K562 (cell line): ENCODE results near the gene DCLK2.

Experiments used
- CREB1 ChIP-seq, 2 experiments: sonication (generic) in 1 of 2; formaldehyde crosslinking in 1 of 2; IDR thresholded peaks; 2 replicates each; pipeline versions ENCODE4 v1.6.1 to v1.8.0; 2012 to 2022; ENCODE audit warnings: inconsistent platforms in 1 of 2, mild to moderate bottlenecking in 1 of 2, missing genetic modification reagents in 1 of 2, moderate library complexity in 1 of 2
- HLTF ChIP-seq: fragments of 450-650 bp; IDR thresholded peaks from 2 replicates; pipeline ENCODE4 v1.6.1; 2016
- KDM1A ChIP-seq, 2 experiments: fragments of 450-650 bp; IDR thresholded peaks; 2 replicates each; pipeline ENCODE4 v1.6.1; 2016; ENCODE audit warnings: mild to moderate bottlenecking in 2 of 2
- MLLT1 ChIP-seq, 2 experiments: fragments of 450-650 bp; IDR thresholded peaks; 2 replicates each; pipeline ENCODE4 v1.6.1; 2016
- POLR2A ChIP-seq: fragments of 450-650 bp; conservative IDR thresholded peaks from 2 replicates; pipeline ENCODE4 v1.6.1; 2016
- ZKSCAN8 ChIP-seq: fragments of 200-800 bp; sonication (Bioruptor generic); IDR thresholded peaks from 2 replicates; pipeline ENCODE4 v1.6.1; 2016; ENCODE audit warnings: missing genetic modification characterization, missing compliant biosample characterization
- ZNF24 ChIP-seq: fragments of 450-650 bp; IDR thresholded peaks from 2 replicates; pipeline ENCODE4 v1.6.1; 2016
- TF ChIP-seq, protein P1 (sequence below), 3 experiments: IDR thresholded peaks in 2 of 3; conservative IDR thresholded peaks in 1 of 3; 2 replicates each; pipeline ENCODE4 v1.5.1; 2011 to 2012; ENCODE audit warnings: low read length in 3 of 3, mild to moderate bottlenecking in 3 of 3, control low read depth in 2 of 3, improper control_type of control experiment in 1 of 3, inconsistent platforms in 1 of 3, low read depth in 1 of 3, mixed read lengths in 1 of 3, moderate library complexity in 1 of 3; ENCODE audit not compliant: insufficient read depth in 2 of 3
- TF ChIP-seq, protein P2 (sequence below): fragments of 250-450 bp; sonication (Bioruptor Pico); IDR thresholded peaks from 2 replicates; pipeline ENCODE4 v1.8.0; 2021; ENCODE audit warnings: moderate library complexity, mild to moderate bottlenecking, inconsistent platforms

DNA sequence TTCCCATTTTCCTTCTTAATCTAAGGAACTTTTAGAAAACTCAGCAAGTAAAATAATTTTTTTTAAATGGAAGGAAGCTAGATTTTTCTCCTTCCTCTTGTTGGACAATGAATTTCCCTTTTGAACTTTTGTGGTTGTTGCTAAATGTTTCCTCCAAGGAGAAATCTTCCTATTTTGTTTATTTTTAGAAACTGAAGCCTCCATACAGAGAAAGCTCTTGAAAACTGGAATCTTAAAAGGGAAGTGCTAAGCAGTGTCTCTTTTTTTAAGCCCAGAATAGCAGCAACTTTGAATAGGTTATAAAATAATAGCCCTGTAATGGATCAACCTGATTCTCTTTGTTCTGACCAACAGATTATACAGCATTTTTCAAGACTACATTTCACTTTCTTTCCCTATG lies 15.1 kb upstream of the DCLK2 start:
- TF ChIP-seq HLTF: no peak
- TF ChIP-seq KDM1A (IDR thresholded peaks at IDR 0.05): no peak
- no peak for TF ChIP-seq POLR2A
- TF ChIP-seq, protein P1, sequence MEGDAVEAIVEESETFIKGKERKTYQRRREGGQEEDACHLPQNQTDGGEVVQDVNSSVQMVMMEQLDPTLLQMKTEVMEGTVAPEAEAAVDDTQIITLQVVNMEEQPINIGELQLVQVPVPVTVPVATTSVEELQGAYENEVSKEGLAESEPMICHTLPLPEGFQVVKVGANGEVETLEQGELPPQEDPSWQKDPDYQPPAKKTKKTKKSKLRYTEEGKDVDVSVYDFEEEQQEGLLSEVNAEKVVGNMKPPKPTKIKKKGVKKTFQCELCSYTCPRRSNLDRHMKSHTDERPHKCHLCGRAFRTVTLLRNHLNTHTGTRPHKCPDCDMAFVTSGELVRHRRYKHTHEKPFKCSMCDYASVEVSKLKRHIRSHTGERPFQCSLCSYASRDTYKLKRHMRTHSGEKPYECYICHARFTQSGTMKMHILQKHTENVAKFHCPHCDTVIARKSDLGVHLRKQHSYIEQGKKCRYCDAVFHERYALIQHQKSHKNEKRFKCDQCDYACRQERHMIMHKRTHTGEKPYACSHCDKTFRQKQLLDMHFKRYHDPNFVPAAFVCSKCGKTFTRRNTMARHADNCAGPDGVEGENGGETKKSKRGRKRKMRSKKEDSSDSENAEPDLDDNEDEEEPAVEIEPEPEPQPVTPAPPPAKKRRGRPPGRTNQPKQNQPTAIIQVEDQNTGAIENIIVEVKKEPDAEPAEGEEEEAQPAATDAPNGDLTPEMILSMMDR (IDR thresholded peaks at IDR 0.05 in 2 of 3, conservative IDR thresholded peaks at IDR 0.05 in 1 of 3; ENCODE audit: insufficient read depth in 2 of 3, low read depth in 1 of 3, low read length in 3 of 3): no peak
- TF ChIP-seq ZKSCAN8: no peak
- TF ChIP-seq CREB1 (IDR thresholded peaks at IDR 0.05): no peak
- no peak for TF ChIP-seq CREB1 (CRISPR knock-in tag; IDR thresholded peaks at IDR 0.05)
- no peak for TF ChIP-seq ZNF24
- TF ChIP-seq, protein P2, sequence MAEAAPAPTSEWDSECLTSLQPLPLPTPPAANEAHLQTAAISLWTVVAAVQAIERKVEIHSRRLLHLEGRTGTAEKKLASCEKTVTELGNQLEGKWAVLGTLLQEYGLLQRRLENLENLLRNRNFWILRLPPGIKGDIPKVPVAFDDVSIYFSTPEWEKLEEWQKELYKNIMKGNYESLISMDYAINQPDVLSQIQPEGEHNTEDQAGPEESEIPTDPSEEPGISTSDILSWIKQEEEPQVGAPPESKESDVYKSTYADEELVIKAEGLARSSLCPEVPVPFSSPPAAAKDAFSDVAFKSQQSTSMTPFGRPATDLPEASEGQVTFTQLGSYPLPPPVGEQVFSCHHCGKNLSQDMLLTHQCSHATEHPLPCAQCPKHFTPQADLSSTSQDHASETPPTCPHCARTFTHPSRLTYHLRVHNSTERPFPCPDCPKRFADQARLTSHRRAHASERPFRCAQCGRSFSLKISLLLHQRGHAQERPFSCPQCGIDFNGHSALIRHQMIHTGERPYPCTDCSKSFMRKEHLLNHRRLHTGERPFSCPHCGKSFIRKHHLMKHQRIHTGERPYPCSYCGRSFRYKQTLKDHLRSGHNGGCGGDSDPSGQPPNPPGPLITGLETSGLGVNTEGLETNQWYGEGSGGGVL (CRISPR knock-in tag): no peak
- TF ChIP-seq MLLT1 (IDR thresholded peaks at IDR 0.05): no peak
